K562 (cell line): ENCODE results near the gene DPEP1. TPM values are rescaled to one million over a fixed set of nuclear protein-coding genes. Genes with fewer than 3 reads are reported as not detected.

Source experiments
- ATF7 ChIP-seq: fragments of 450-650 bp; IDR thresholded peaks from 2 replicates; pipeline ENCODE4 v1.7.1; 2014; ENCODE audit warnings: mild to moderate bottlenecking, moderate library complexity
- BCLAF1 ChIP-seq, 2 experiments: fragments of 450-650 bp in 1 of 2; IDR thresholded peaks; 2 replicates each; pipeline ENCODE4 v1.6.1; 2011 to 2017; ENCODE audit warnings: low read depth in 2 of 2, antibody characterized with exemption in 1 of 2, borderline replicate concordance in 1 of 2, low read length in 1 of 2, mild to moderate bottlenecking in 1 of 2, mixed read lengths in 1 of 2; ENCODE audit not compliant: control insufficient read depth in 1 of 2
- BRCA1 ChIP-seq, 2 experiments: fragments of 450-650 bp in 1 of 2; sonication (generic) in 1 of 2; formaldehyde crosslinking in 1 of 2; IDR thresholded peaks; 2 replicates each; pipeline versions ENCODE4 v1.5.0 to v1.6.1; 2017 to 2020; ENCODE audit warnings: mild to moderate bottlenecking in 1 of 2, missing genetic modification reagents in 1 of 2
- CAMTA2 ChIP-seq: fragments of 250-450 bp; sonication (Bioruptor Pico); conservative IDR thresholded peaks from 2 replicates; pipeline ENCODE4 v1.5.1; 2022
- HMGXB4 ChIP-seq: sonication (generic); formaldehyde crosslinking; IDR thresholded peaks from 2 replicates; pipeline ENCODE4 v1.8.1; 2023; ENCODE audit warnings: mild to moderate bottlenecking, missing genetic modification reagents
- HNRNPUL1 ChIP-seq: fragments of 200-400 bp; formaldehyde crosslinking; IDR thresholded peaks from 2 replicates; pipeline ENCODE4 v1.6.1; 2017; ENCODE audit warnings: low read length
- LARP7 ChIP-seq: fragments of 450-650 bp; IDR thresholded peaks from 2 replicates; pipeline ENCODE4 v1.6.1; 2016
- MECOM ChIP-seq: fragments of 250-450 bp; sonication (Bioruptor Pico); IDR thresholded peaks from 2 replicates; pipeline ENCODE4 v1.8.0; 2022; ENCODE audit warnings: inconsistent platforms
- MXI1 ChIP-seq: IDR thresholded peaks from 2 replicates; pipeline ENCODE4 v1.6.1; 2011; ENCODE audit warnings: low read depth, mild to moderate bottlenecking, improper control_type of control experiment, low read length
- PHF8 ChIP-seq: fragments of 200-600 bp; sonication (generic); IDR thresholded peaks from 2 replicates; pipeline ENCODE4 v1.6.1; 2012; ENCODE audit warnings: mixed run types, mild to moderate bottlenecking, inconsistent platforms, low read length, moderate library complexity, borderline replicate concordance
- PTRF ChIP-seq: fragments of 450-650 bp; IDR thresholded peaks from 2 replicates; pipeline ENCODE4 v1.6.1; 2016; ENCODE audit warnings: mild to moderate bottlenecking, missing genetic modification characterization, missing compliant biosample characterization
- SMARCE1 ChIP-seq: fragments of 450-650 bp; IDR thresholded peaks from 2 replicates; pipeline ENCODE4 v1.7.1; 2016; ENCODE audit warnings: mild to moderate bottlenecking
- TFAP4 ChIP-seq: sonication (generic); formaldehyde crosslinking; IDR thresholded peaks from 2 replicates; pipeline ENCODE4 v1.8.0; 2022; ENCODE audit warnings: missing genetic modification reagents, mild to moderate bottlenecking, moderate library complexity, borderline replicate concordance
- WHSC1 ChIP-seq: IDR thresholded peaks from one replicate; pipeline ENCODE4 v1.6.1; 2012; ENCODE audit warnings: low read length, control low read depth, inconsistent platforms
- XRCC4 ChIP-seq: IDR thresholded peaks from one replicate; pipeline ENCODE4 v1.6.1; 2011; ENCODE audit not compliant: insufficient read depth, insufficient read length; ENCODE audit errors: extremely low read depth
- ZBTB43 ChIP-seq: sonication (generic); formaldehyde crosslinking; IDR thresholded peaks from 2 replicates; pipeline ENCODE4 v1.8.0; 2023; ENCODE audit warnings: mild to moderate bottlenecking, missing genetic modification reagents
- ZBTB5 ChIP-seq: fragments of 450-650 bp; IDR thresholded peaks from 2 replicates; pipeline ENCODE4 v1.6.1; 2017; ENCODE audit warnings: antibody characterized with exemption
- ZNF146 ChIP-seq: IDR thresholded peaks from one replicate; pipeline ENCODE4 v1.6.1; 2018; ENCODE audit warnings: missing compliant biosample characterization; ENCODE audit not compliant: unreplicated experiment
- ZNF174 ChIP-seq: fragments of 250-450 bp; sonication (Bioruptor Pico); IDR thresholded peaks from 2 replicates; pipeline ENCODE4 v1.4.0; 2020; ENCODE audit warnings: mild to moderate bottlenecking
- polyA plus RNA-seq, 8 experiments: library from polyadenylated mRNA; depleted of rRNA in 4 of 8; stranded (reverse) in 5 of 8; unstranded in 3 of 8; fragments of >200 nt; fragmentation: Nextera tagmentation in 2 of 8; fragmentation: Illumina TruSeq in 1 of 8; extraction: Ambion mirVana in 2 of 8; extraction: Trizol in 1 of 8; gene quantifications; 2 replicates each; pipeline versions ENCODE4 v1.2.1 to v1.2.3, GENCODE V29; 2011 to 2014; ENCODE audit warnings: inconsistent platforms in 1 of 8, missing spikeins in 1 of 8
- total RNA-seq, 7 experiments: library from RNA; depleted of rRNA in 6 of 7; stranded (reverse); fragments of >200 nt in 6 of 7; fragmentation: Illumina TruSeq in 2 of 7; extraction: Trizol in 2 of 7; gene quantifications; 2 replicates each; pipeline versions ENCODE4 v1.2.1 to v1.2.3, GENCODE V29; 2011 to 2021; ENCODE audit warnings: low replicate concordance in 1 of 7

The DPEP1 gene
- total and polyA plus RNA-seq, 9 of the 15 experiments (the other 6 are each of a cell fraction or from before 2014, with no cell fraction given) = 0.14 to 0.31 (median 0.20) TPM; not detected in 6

- TF ChIP-seq TFAP4 (CRISPR knock-in tag) (peak; percentile 65; the same call in 1 of the 2 replicates), SMARCE1 (no peak), WHSC1 (no peak), HMGXB4 (no peak; the same call in 1 of the 2 replicates), LARP7 (no peak), MXI1 (peak; percentile 92), PHF8 (peak; percentile 89; the same call in 1 of the 2 replicates), ZNF146 (no peak), ZNF174 (CRISPR knock-in tag) (no peak), PTRF (tag) (no peak), ZBTB43 (CRISPR knock-in tag) (no peak), BCLAF1 (IDR thresholded peaks at IDR 0.05; ENCODE audit: borderline replicate concordance in 1 of 2, control insufficient read depth in 1 of 2, low read depth in 2 of 2, low read length in 1 of 2) (no peak), ZBTB5 (no peak), ATF7 (peak; percentile 57; the same call in 1 of the 2 replicates), HNRNPUL1 (no peak), MECOM (CRISPR knock-in tag) (no peak), XRCC4 (no peak), CAMTA2 (CRISPR knock-in tag) (no peak), BRCA1 (IDR thresholded peaks at IDR 0.05) (no peak), BRCA1 (CRISPR knock-in tag; IDR thresholded peaks at IDR 0.05) (no peak)
These were observed 44.2 kb downstream of the DPEP1 start, which contains the start of the genes CHMP1A and SPATA33 (continued) for GRCh38 chr16:89657442-89658220.
